Stomach (tissue), 9 donors: ENCODE results near the gene MAP10. TPM values are rescaled to one million over a fixed set of nuclear protein-coding genes. Genes with fewer than 3 reads are reported as not detected.

Experiments
- DNase-seq, 2 donors: peaks; one replicate each; pipeline versions ENCODE4 v3.0.0 to v3.0.0-alpha.2; 2013 to 2019
- H3K27ac ChIP-seq, 5 donors: fragments of 200-600 bp in 4 of 5; sonication (generic) in 4 of 5; one replicate each; pipeline ENCODE4 v1.5.1; 2013 to 2019; ENCODE audit warnings: mild to moderate bottlenecking in 1 of 5, moderate library complexity in 1 of 5
- H3K27me3 ChIP-seq, 3 donors: fragments of 200-600 bp; sonication (generic); one replicate each; pipeline ENCODE4 v1.5.1; 2017 to 2019; ENCODE audit warnings: mixed run types in 1 of 3
- H3K36me3 ChIP-seq, 4 donors: fragments of 200-600 bp; sonication (generic); 1 replicate in 3 of 4; 2 replicates in 1 of 4; pipeline ENCODE4 v1.5.1; 2016 to 2019
- H3K4me1 ChIP-seq, 4 donors: fragments of 200-600 bp; sonication (generic); one replicate each; pipeline ENCODE4 v1.5.1; 2016 to 2019
- H3K4me3 ChIP-seq, 4 donors: fragments of 200-600 bp; sonication (generic) in 3 of 4; one replicate each; pipeline ENCODE4 v1.5.1; 2016 to 2019; ENCODE audit warnings: mild to moderate bottlenecking in 1 of 4
- H3K9me3 ChIP-seq, 4 donors: fragments of 200-600 bp; sonication (generic); one replicate each; pipeline ENCODE4 v1.5.1; 2016 to 2019
- CTCF ChIP-seq, 7 experiments: fragments of 450-650 bp in 4 of 7; fragments of 200-600 bp in 3 of 7; sonication (generic) in 3 of 7; IDR thresholded peaks; one replicate each; pipeline ENCODE4 v1.5.1; 2016 to 2019; ENCODE audit warnings: antibody characterized with exemption in 7 of 7, control low read depth in 2 of 7, mild to moderate bottlenecking in 1 of 7
- EP300 ChIP-seq: sonication (generic); formaldehyde crosslinking; IDR thresholded peaks from one replicate; pipeline ENCODE4 v1.6.1; 2017; ENCODE audit warnings: antibody characterized with exemption
- POLR2A ChIP-seq, 4 donors: fragments of 450-650 bp; IDR thresholded peaks; one replicate each; pipeline ENCODE4 v1.6.1; 2016; ENCODE audit warnings: antibody characterized with exemption in 4 of 4, control low read depth in 2 of 4, mild to moderate bottlenecking in 1 of 4, moderate library complexity in 1 of 4
- POLR2AphosphoS5 ChIP-seq, 3 donors: sonication (generic); formaldehyde crosslinking; IDR thresholded peaks; one replicate each; pipeline ENCODE4 v1.6.1; 2016; ENCODE audit warnings: antibody characterized with exemption in 3 of 3
- WGBS, 5 donors: extraction: QIAGEN DNeasy Blood & Tissue Kit in 3 of 5; methylation state at CpG; one replicate each; pipeline versions ENCODE4 v1.1.5 to v1.1.7; 2013 to 2018; 5-methylcytosine and 5-hydroxymethylcytosine counted together
- intact Hi-C: fragments of 100-400 bp; cut with DNase I; formaldehyde crosslinking; loops from one replicate; pipeline ENCODE4 v1.15.1; 2023; ENCODE audit warnings: low total_unique reads
- polyA plus RNA-seq, 3 donors: library from polyadenylated mRNA; stranded (reverse); fragments of 200-250 nt; gene quantifications; one replicate each; pipeline ENCODE4 v1.2.3, GENCODE V29; 2013
- small RNA-seq, 4 donors: library from RNA; depleted of rRNA; stranded (forward); fragments of <200 nt; gene quantifications; one replicate each; pipeline ENCODE3, GENCODE V24; 2016
- total RNA-seq, 5 donors: library from RNA; depleted of rRNA; stranded (reverse); fragments of >200 nt; gene quantifications; one replicate each; pipeline versions ENCODE4 v1.1.0 to v1.2.3, GENCODE V29; 2014 to 2016
- donor health status: healthy with polysubstance abuse.
- donor health status: Bipolar disorder and iron deficiency.
- donor health status: healthy.

MAP10 gene
- total and polyA plus RNA-seq, 8 donors = 0.45 to 1.6 (median 1.4) TPM; not detected in 1

- Histone ChIP-seq H3K4me1 (no peaks in the 10 kb centered on the region), H3K4me3 (no peak overlapping the region), H3K9me3 (no peaks in the 10 kb centered on the region), H3K36me3 (no peaks in the 10 kb centered on the region), H3K27me3 (no peaks in the 10 kb centered on the region), H3K27ac (no peak overlapping the region)
- DNase-seq = no peak
- WGBS, 5 donors = 71 to 74% (median 73%) methylated on average over 6 of the region's 6 CpGs
- no peak for TF ChIP-seq POLR2A (IDR thresholded peaks at IDR 0.05)
- no peak for TF ChIP-seq CTCF (IDR thresholded peaks at IDR 0.05)
- TF ChIP-seq POLR2AphosphoS5 (IDR thresholded peaks at IDR 0.05) = no peak
- no peak for TF ChIP-seq EP300
- intact Hi-C loops = no loop called here
Measured at GRCh38 chr1:232845406-232845955, 40.3 kb downstream of the MAP10 start.

GRCh38 chr1:232851532-232851931, 46.3 kb downstream of the MAP10 start:
- Histone ChIP-seq H3K36me3 (no peaks in the 10 kb centered on the region), H3K4me3 (no peak overlapping the region), H3K4me1 (no peaks in the 10 kb centered on the region), H3K27me3 (no peaks in the 10 kb centered on the region), H3K27ac (no peak overlapping the region), H3K9me3 (no peaks in the 10 kb centered on the region)
- DNase-seq = no peak
- intact Hi-C loops = no loop called here
- 41 to 63% (median 51%) methylated on average over 5 of the region's 5 CpGs for WGBS, 5 donors
- TF ChIP-seq POLR2A (IDR thresholded peaks at IDR 0.05) (no peak), POLR2AphosphoS5 (IDR thresholded peaks at IDR 0.05) (no peak), EP300 (no peak)

GRCh38 chr1:232853994-232854797, 49.0 kb downstream of the MAP10 start:
- Histone ChIP-seq H3K27ac (no peak overlapping the region), H3K4me3 (no peak overlapping the region), H3K27me3 (no peaks in the 10 kb centered on the region), H3K4me1 (no peaks in the 10 kb centered on the region), H3K36me3 (no peaks in the 10 kb centered on the region), H3K9me3 (no peaks in the 10 kb centered on the region)
- 68 to 71% (median 69%) methylated on average over 7 of the region's 7 CpGs for WGBS, 5 donors
- DNase-seq = no peak
- no peak for TF ChIP-seq EP300
- no peak for TF ChIP-seq POLR2A (IDR thresholded peaks at IDR 0.05)
- no peak for TF ChIP-seq POLR2AphosphoS5 (IDR thresholded peaks at IDR 0.05)
- TF ChIP-seq CTCF (IDR thresholded peaks at IDR 0.05) = no peak
- intact Hi-C loops = no loop called here

GRCh38 chr1:232854798-232855159, 49.6 kb downstream of the MAP10 start:
- no peaks in the 10 kb centered on the region for H3K36me3 ChIP-seq
- H3K4me3 ChIP-seq = no peak overlapping the region
- no peak overlapping the region for H3K27ac ChIP-seq
- H3K27me3 ChIP-seq = no peaks in the 10 kb centered on the region
- no peak for DNase-seq
- H3K4me1 ChIP-seq = no peaks in the 10 kb centered on the region
- WGBS, 5 donors = 88 to 96% (median 94%) methylated on average over 2 of the region's 2 CpGs
- TF ChIP-seq POLR2AphosphoS5 (IDR thresholded peaks at IDR 0.05) (no peak), POLR2A (IDR thresholded peaks at IDR 0.05) (no peak), CTCF (IDR thresholded peaks at IDR 0.05) (no peak), EP300 (no peak)
- intact Hi-C loops = no loop called here
- H3K9me3 ChIP-seq = no peaks in the 10 kb centered on the region

- TF ChIP-seq POLR2AphosphoS5 (IDR thresholded peaks at IDR 0.05) = no peak
- no peaks in the 10 kb centered on the region for H3K4me1 ChIP-seq
- H3K36me3 ChIP-seq = no peaks in the 10 kb centered on the region
- WGBS, 5 donors = 55 to 70% (median 63%) methylated on average over 3 of the region's 3 CpGs
- DNase-seq = no peak
- no peaks in the 10 kb centered on the region for H3K27me3 ChIP-seq
- no peak overlapping the region for H3K4me3 ChIP-seq
- H3K9me3 ChIP-seq = no peaks in the 10 kb centered on the region
- no peak overlapping the region for H3K27ac ChIP-seq
- intact Hi-C loops = no loop called here
Measured at GRCh38 chr1:232856541-232856940, 51.3 kb downstream of the MAP10 start.

Small RNAs within 50 kb of the gene (small RNA-seq; reads per million reads assigned to genes)
- 0 reads per million in 4 donors for gene RNU1-74P

Other genes with a start within 250 kb of the MAP10 start
- 100 to 1,000 TPM in 1 of 5 donors, 10 to 100 TPM in 3, 1 to 10 TPM in 1; 6.4 to 240 (median 37.5) TPM for gene SIPA1L2, start 175.3 kb upstream of the MAP10 start, total RNA-seq
- 1 to 10 TPM; 2.5 to 6.8 (median 4.1) TPM for gene SIPA1L2, start 175.3 kb upstream of the MAP10 start, polyA plus RNA-seq
- 10 to 100 TPM; 14.9 to 46.3 (median 24.6) TPM for gene NTPCR, start 145.2 kb downstream of the MAP10 start, total RNA-seq
- gene NTPCR, start 145.2 kb downstream of the MAP10 start, polyA plus RNA-seq = 10 to 100 TPM; 43.5 to 56.3 (median 51.8) TPM